ENCODE data around the gene STAG1. TPM values are rescaled to one million over a fixed set of nuclear protein-coding genes. Genes with fewer than 3 reads are reported as not detected.

The STAG1 gene
- total RNA-seq, 1 experiment from 2014 or later, result 43.7 TPM

GRCh38 chr3:136432685-136433084 lies 319.5 kb downstream of the STAG1 start:
- intact Hi-C loops (cut with micrococcal nuclease; ENCODE audit: unreplicated experiment) (no loop called here), in situ Hi-C loops (cut with HindIII; ENCODE audit: low pct_unique_long_range_greater_than_20kb, low sequenced_read_pairs) (no loop called here)
- no peak for DNase-seq (ENCODE audit: low read depth, low spot score)
- CTCF ChIA-PET, result no interaction called here
- Histone ChIP-seq H3K36me3 (ENCODE audit: control insufficient read depth, insufficient read depth, low read length) (no peaks in the 10 kb centered on the region; the same call in 1 of the 2 replicates), H3K4me3 (ENCODE audit: low read depth in 2 of 2, low read length in 2 of 2) (no peak overlapping the region), H3K9me3 (ENCODE audit: control insufficient read depth, insufficient read depth, low read depth, low read length) (no peaks in the 10 kb centered on the region), H3K27ac (ENCODE audit: low read length) (no peak overlapping the region), H3K4me1 (ENCODE audit: control insufficient read depth, insufficient read depth, low read length) (0 out of 2 replicates have a peak, but pooled peaks cover 5% of the 10 kb centered on the region), H3K27me3 (ENCODE audit: control insufficient read depth, insufficient read depth, low read length) (no peaks in the 10 kb centered on the region)
- POLR2A ChIA-PET, result no interaction called here
- no peak for ATAC-seq
- BruUV-seq (replicated peaks), result no TSS peak
- TF ChIP-seq TCF7L2 (IDR thresholded peaks at IDR 0.05; ENCODE audit: low read depth, low read length), result no peak
- TF ChIP-seq SIN3A (IDR thresholded peaks at IDR 0.05; ENCODE audit: borderline replicate concordance, insufficient read depth, low read depth, low read length), result no peak
- TF ChIP-seq, protein P1, sequence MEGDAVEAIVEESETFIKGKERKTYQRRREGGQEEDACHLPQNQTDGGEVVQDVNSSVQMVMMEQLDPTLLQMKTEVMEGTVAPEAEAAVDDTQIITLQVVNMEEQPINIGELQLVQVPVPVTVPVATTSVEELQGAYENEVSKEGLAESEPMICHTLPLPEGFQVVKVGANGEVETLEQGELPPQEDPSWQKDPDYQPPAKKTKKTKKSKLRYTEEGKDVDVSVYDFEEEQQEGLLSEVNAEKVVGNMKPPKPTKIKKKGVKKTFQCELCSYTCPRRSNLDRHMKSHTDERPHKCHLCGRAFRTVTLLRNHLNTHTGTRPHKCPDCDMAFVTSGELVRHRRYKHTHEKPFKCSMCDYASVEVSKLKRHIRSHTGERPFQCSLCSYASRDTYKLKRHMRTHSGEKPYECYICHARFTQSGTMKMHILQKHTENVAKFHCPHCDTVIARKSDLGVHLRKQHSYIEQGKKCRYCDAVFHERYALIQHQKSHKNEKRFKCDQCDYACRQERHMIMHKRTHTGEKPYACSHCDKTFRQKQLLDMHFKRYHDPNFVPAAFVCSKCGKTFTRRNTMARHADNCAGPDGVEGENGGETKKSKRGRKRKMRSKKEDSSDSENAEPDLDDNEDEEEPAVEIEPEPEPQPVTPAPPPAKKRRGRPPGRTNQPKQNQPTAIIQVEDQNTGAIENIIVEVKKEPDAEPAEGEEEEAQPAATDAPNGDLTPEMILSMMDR (IDR thresholded peaks at IDR 0.05), result no peak
- TF ChIP-seq REST (IDR thresholded peaks at IDR 0.05; ENCODE audit: insufficient read depth in 1 of 2, low read depth in 2 of 2, low read length in 1 of 2), result no peak
- no peak for TF ChIP-seq POLR2AphosphoS5 (IDR thresholded peaks at IDR 0.05; ENCODE audit: low read depth, low read length)

GRCh38 chr3:136428167-136428566 lies 324.0 kb downstream of the STAG1 start:
- intact Hi-C loops (cut with micrococcal nuclease; ENCODE audit: unreplicated experiment) (no loop called here), in situ Hi-C loops (cut with HindIII; ENCODE audit: low pct_unique_long_range_greater_than_20kb, low sequenced_read_pairs) (no loop called here)
- DNase-seq (ENCODE audit: low read depth, low spot score) (no peak), ATAC-seq (no peak)
- ChIA-PET POLR2A (no interaction called here), CTCF (no interaction called here)
- TF ChIP-seq, protein P1 (IDR thresholded peaks at IDR 0.05), result no peak
- TF ChIP-seq REST (IDR thresholded peaks at IDR 0.05; ENCODE audit: insufficient read depth in 1 of 2, low read depth in 2 of 2, low read length in 1 of 2) (no peak), POLR2AphosphoS5 (IDR thresholded peaks at IDR 0.05; ENCODE audit: low read depth, low read length) (no peak), SIN3A (IDR thresholded peaks at IDR 0.05; ENCODE audit: borderline replicate concordance, insufficient read depth, low read depth, low read length) (no peak), TCF7L2 (IDR thresholded peaks at IDR 0.05; ENCODE audit: low read depth, low read length) (no peak)
- 0 out of 2 replicates have a peak, but pooled peaks cover 3% of the 10 kb centered on the region for H3K4me1 ChIP-seq (ENCODE audit: control insufficient read depth, insufficient read depth, low read length)
- no peak overlapping the region for H3K27ac ChIP-seq (ENCODE audit: low read length)
- H3K36me3 ChIP-seq (ENCODE audit: control insufficient read depth, insufficient read depth, low read length), result no peaks in the 10 kb centered on the region; the same call in 1 of the 2 replicates
- no peaks in the 10 kb centered on the region for H3K27me3 ChIP-seq (ENCODE audit: control insufficient read depth, insufficient read depth, low read length)
- H3K9me3 ChIP-seq (ENCODE audit: control insufficient read depth, insufficient read depth, low read depth, low read length), result no peaks in the 10 kb centered on the region
- no TSS peak for BruUV-seq (replicated peaks)
- H3K4me3 ChIP-seq (ENCODE audit: low read depth in 2 of 2, low read length in 2 of 2), result no peak overlapping the region

All from Panc1 (cell line).